HepG2 (cell line): ENCODE results near the gene ZNF684. TPM values are rescaled to one million over a fixed set of nuclear protein-coding genes. Genes with fewer than 3 reads are reported as not detected.

Experiments used
- ATAC-seq: fragments of 200-7000 bp; cut with Tn5 transposase; 3 replicates; pipeline ENCODE4 v1.9.1; 2020; ENCODE audit warnings: mild to moderate bottlenecking, moderate library complexity
- BruUV-seq: library from RNA; stranded (reverse); fragments of 400-500 nt; replicated peaks from 2 replicates; lab custom pipeline; 2021; lab: Mats Ljungman, UMichigan
- CTCF ChIA-PET: fragments of 300-600 bp; formaldehyde crosslinking; extraction: SDS; loops from one replicate; lab custom pipeline; 2021; ENCODE audit warnings: low total read pairs, inconsistent platforms, low intra/inter-chr PET ratio; lab: Yijun Ruan, JAX
- POLR2A ChIA-PET: fragments of 350-600 bp; sonication (Branson Sonifier 250); formaldehyde crosslinking; loops from one replicate; lab custom pipeline; 2020; ENCODE audit warnings: antibody characterized with exemption, inconsistent platforms; lab: Yijun Ruan, JAX
- DNase-seq: peaks from one replicate; pipeline ENCODE4 v3.0.0-alpha.2; 2015; ENCODE audit warnings: low spot score
- FAIRE-seq: peaks from 3 replicates; lab custom pipeline; 2011; peaks lifted over from hg19 to GRCh38; lab: Jason Lieb, UNC
- H2AFZ ChIP-seq: one replicate; pipeline ENCODE4 v1.6.1; 2011; ENCODE audit warnings: low read length, inconsistent platforms
- H3K27ac ChIP-seq: fragments of 300-600 bp; 3 replicates; pipeline ENCODE4 v1.8.0; 2011; ENCODE audit warnings: mixed run types, mild to moderate bottlenecking, mixed read lengths, low read length, inconsistent platforms; ENCODE audit not compliant: insufficient read depth; ENCODE audit errors: extremely low read length
- H3K27me3 ChIP-seq, 2 experiments: fragments of 200-600 bp in 1 of 2; 2 replicates in 1 of 2; 3 replicates in 1 of 2; pipeline versions ENCODE4 v1.6.0 to v1.8.0; 2011; ENCODE audit warnings: low read length in 2 of 2, mild to moderate bottlenecking in 2 of 2, moderate library complexity in 2 of 2, inconsistent platforms in 1 of 2; ENCODE audit not compliant: insufficient read depth in 2 of 2, control insufficient read depth in 1 of 2
- H3K36me3 ChIP-seq, 2 experiments: fragments of 200-600 bp in 1 of 2; replicated peaks in 1 of 2; 2 replicates in 1 of 2; 3 replicates in 1 of 2; pipeline versions ENCODE4 v1.5.1 to v1.8.0; 2011; ENCODE audit warnings: low read length in 2 of 2, inconsistent platforms in 1 of 2; ENCODE audit not compliant: insufficient read depth in 2 of 2, control insufficient read depth in 1 of 2
- H3K4me1 ChIP-seq: 2 replicates; pipeline ENCODE4 v1.5.1; 2012; ENCODE audit warnings: low read length, inconsistent platforms; ENCODE audit not compliant: insufficient read depth
- H3K4me2 ChIP-seq: 2 replicates; pipeline ENCODE4 v1.6.0; 2011; ENCODE audit warnings: low read depth, low read length, inconsistent platforms
- H3K4me3 ChIP-seq, 3 experiments: fragments of 200-600 bp in 1 of 3; sonication (generic), shearing (Covaris generic) in 1 of 3; replicated peaks in 1 of 3; 2 replicates each; pipeline ENCODE4 v1.5.1; 2011 to 2016; ENCODE audit warnings: low read length in 3 of 3, inconsistent platforms in 2 of 3, low read depth in 2 of 3, mild to moderate bottlenecking in 2 of 3, control low read depth in 1 of 3, mixed read lengths in 1 of 3; ENCODE audit not compliant: insufficient read depth in 1 of 3
- H3K79me2 ChIP-seq: one replicate; pipeline ENCODE4 v1.6.1; 2011; ENCODE audit warnings: low read length, inconsistent platforms; ENCODE audit not compliant: insufficient read depth
- H3K9ac ChIP-seq: 2 replicates; pipeline ENCODE4 v1.6.0; 2011; ENCODE audit warnings: mild to moderate bottlenecking, low read depth, low read length, inconsistent platforms; ENCODE audit not compliant: insufficient read depth
- H3K9me3 ChIP-seq: 2 replicates; pipeline ENCODE4 v1.5.1; 2012; ENCODE audit warnings: mild to moderate bottlenecking, low read length
- H4K20me1 ChIP-seq: 2 replicates; pipeline ENCODE4 v1.6.0; 2011; ENCODE audit warnings: inconsistent platforms, mild to moderate bottlenecking, low read length, moderate library complexity; ENCODE audit not compliant: insufficient read depth
- ELF4 ChIP-seq: sonication (generic); formaldehyde crosslinking; IDR thresholded peaks from 2 replicates; pipeline ENCODE4 v1.5.0; 2020; ENCODE audit warnings: missing genetic modification reagents, mild to moderate bottlenecking, moderate library complexity, borderline replicate concordance
- GFI1 ChIP-seq: sonication (generic); formaldehyde crosslinking; IDR thresholded peaks from 2 replicates; pipeline ENCODE4 v1.5.0; 2020; ENCODE audit warnings: missing genetic modification reagents, mild to moderate bottlenecking, borderline replicate concordance
- MAFF ChIP-seq: IDR thresholded peaks from 2 replicates; pipeline ENCODE4 v1.6.1; 2011; ENCODE audit warnings: low read depth, low read length, improper control_type of control experiment
- MED8 ChIP-seq: sonication (generic); formaldehyde crosslinking; IDR thresholded peaks from 2 replicates; pipeline ENCODE4 v1.8.1; 2023; ENCODE audit warnings: mild to moderate bottlenecking, missing genetic modification reagents; ENCODE audit not compliant: insufficient replicate concordance
- MEIS2 ChIP-seq: sonication (generic); formaldehyde crosslinking; IDR thresholded peaks from 2 replicates; pipeline ENCODE4 v1.9.0; 2021; ENCODE audit warnings: mild to moderate bottlenecking, missing genetic modification reagents
- NCOR1 ChIP-seq: fragments of 200-600 bp; sonication (generic); IDR thresholded peaks from 2 replicates; pipeline ENCODE4 v1.7.0; 2017; ENCODE audit warnings: antibody characterized with exemption, low read length, borderline replicate concordance
- NFE2L1 ChIP-seq: sonication (generic); formaldehyde crosslinking; IDR thresholded peaks from 2 replicates; pipeline ENCODE4 v1.4.0; 2020; ENCODE audit warnings: missing genetic modification reagents, mild to moderate bottlenecking, borderline replicate concordance
- NR2F6 ChIP-seq, 2 experiments: IDR thresholded peaks; 2 replicates each; pipeline ENCODE4 v1.6.1; 2016; ENCODE audit warnings: antibody characterized with exemption in 1 of 2, mild to moderate bottlenecking in 1 of 2
- RFXANK ChIP-seq: IDR thresholded peaks from 2 replicates; pipeline ENCODE4 v1.6.1; 2016
- RNF2 ChIP-seq: fragments of 450-650 bp; conservative IDR thresholded peaks from 2 replicates; pipeline ENCODE4 v1.6.1; 2016; ENCODE audit warnings: low read depth
- SNAI1 ChIP-seq: sonication (generic); formaldehyde crosslinking; IDR thresholded peaks from 2 replicates; pipeline ENCODE4 v1.5.0; 2020; ENCODE audit warnings: mild to moderate bottlenecking, missing genetic modification reagents, borderline replicate concordance
- ZFP36L1 ChIP-seq: sonication (generic); formaldehyde crosslinking; IDR thresholded peaks from 2 replicates; pipeline ENCODE4 v1.8.0; 2022; ENCODE audit warnings: mild to moderate bottlenecking, missing genetic modification reagents, moderate library complexity
- ZNF292 ChIP-seq: sonication (generic); formaldehyde crosslinking; IDR thresholded peaks from 2 replicates; pipeline ENCODE4 v1.8.1; 2022; ENCODE audit warnings: mild to moderate bottlenecking, low read depth, missing genetic modification reagents, borderline replicate concordance
- WGBS: methylation state at CpG from one replicate; pipeline ENCODE4 v1.1.6; 2017; ENCODE audit warnings: low lambda C conversion rate; 5-methylcytosine and 5-hydroxymethylcytosine counted together
- in situ Hi-C: cut with HindIII; loops from 2 replicates; pipeline ENCODE4 v1.10.0; 2017; ENCODE audit warnings: low pct_unique_long_range_greater_than_20kb; ENCODE audit not compliant: extremely low pct_ligation_motif_present
- intact Hi-C: fragments of 100-400 bp; cut with micrococcal nuclease; formaldehyde crosslinking; loops from one replicate; pipeline ENCODE4 v1.10.0; 2022; ENCODE audit not compliant: unreplicated experiment
- polyA plus RNA-seq, 8 experiments: library from polyadenylated mRNA; depleted of rRNA in 3 of 8; stranded (reverse) in 7 of 8; unstranded in 1 of 8; fragments of >200 nt; fragmentation: Illumina TruSeq in 4 of 8; extraction: Trizol in 4 of 8; gene quantifications; 2 replicates each; pipeline versions ENCODE4 v1.2.1 to v1.2.3, GENCODE V29; 2011 to 2016; ENCODE audit warnings: low read depth in 4 of 8, missing spikeins in 1 of 8, mixed read lengths in 1 of 8; ENCODE audit not compliant: insufficient read depth in 1 of 8
- total RNA-seq, 5 experiments: library from RNA; depleted of rRNA; stranded (reverse); fragments of >200 nt; fragmentation: Illumina TruSeq; extraction: Trizol; gene quantifications; 2 replicates each; pipeline ENCODE4 v1.2.3, GENCODE V29; 2016; ENCODE audit warnings: low read depth in 1 of 5
- TF ChIP-seq, protein P1 (sequence below): sonication (generic); formaldehyde crosslinking; conservative IDR thresholded peaks from 2 replicates; pipeline ENCODE4 v1.8.0; 2022; ENCODE audit warnings: low read depth, missing genetic modification reagents
- TF ChIP-seq, protein P2 (sequence below): sonication (generic); formaldehyde crosslinking; IDR thresholded peaks from 2 replicates; pipeline ENCODE4 v1.8.0; 2022; ENCODE audit warnings: mild to moderate bottlenecking, missing genetic modification reagents, borderline replicate concordance
- TF ChIP-seq, protein P3 (sequence below): IDR thresholded peaks from 2 replicates; pipeline ENCODE4 v1.6.1; 2016; ENCODE audit warnings: low read depth, control low read depth
- TF ChIP-seq, protein P4 (sequence below): sonication (generic); formaldehyde crosslinking; IDR thresholded peaks from 2 replicates; pipeline ENCODE4 v1.4.0; 2020; ENCODE audit warnings: missing genetic modification reagents, mild to moderate bottlenecking, borderline replicate concordance

ZNF684 gene
- total and polyA plus RNA-seq, 2 of the 13 experiments (the other 11 are each of a cell fraction or from before 2014, with no cell fraction given), result 6.5 to 15.2 TPM

DNA sequence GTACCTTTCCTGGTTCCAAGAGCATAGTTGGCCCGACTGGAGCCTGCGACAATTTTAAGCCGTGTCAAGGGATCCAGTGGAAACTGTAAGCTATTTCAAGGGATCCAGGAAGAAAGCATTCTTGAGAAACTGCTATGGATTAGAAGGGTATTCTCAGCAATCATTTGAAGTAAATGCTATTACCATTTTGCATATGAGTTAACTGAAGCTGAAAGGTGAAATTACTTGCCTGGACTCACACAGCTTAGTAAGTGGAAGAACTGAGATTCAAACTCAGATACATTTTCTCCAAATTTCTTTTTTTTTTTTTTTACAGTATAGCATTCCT is 589 bp downstream of the ZNF684 start:
- H3K4me1 ChIP-seq, result peaks cover 46% of the 10 kb centered on the region
- peak overlapping the region; percentile 82 for H3K27ac ChIP-seq
- peak overlapping the region; percentile 15 for H2AFZ ChIP-seq
- no peaks in the 10 kb centered on the region for H4K20me1 ChIP-seq
- H3K9ac ChIP-seq, result peak overlapping the region; percentile 83
- CTCF ChIA-PET, result no interaction called here
- no peak for DNase-seq
- no TSS peak for BruUV-seq
- H3K4me2 ChIP-seq, result peak overlapping the region; percentile 91
- H3K9me3 ChIP-seq, result no peaks in the 10 kb centered on the region
- WGBS, result 0% methylated on average over 3 of the region's 3 CpGs
- POLR2A ChIA-PET, result interaction anchor here (0.6 to 2.7 kb wide), 10 partner anchors 9 to 448 kb away, joined by 3 to 27 read pairs (median 4); partner anchors contain the start of genes CTPS1, EXO5, NFYC and ZFP69B
- H3K4me3 ChIP-seq, result peak overlapping the region; percentile 78 to 94 (median 85)
- intact Hi-C loops, result no loop called here
- peak; percentile 68 for FAIRE-seq
- ATAC-seq, result no peak
- peaks cover 13% of the 10 kb centered on the region for H3K79me2 ChIP-seq
- H3K27me3 ChIP-seq, result no peaks in the 10 kb centered on the region; a peak in 1 of 5 replicates
- in situ Hi-C loops, result no loop called here
- no peaks in the 10 kb centered on the region for H3K36me3 ChIP-seq
- TF ChIP-seq NCOR1 (0 out of 2 replicates have a peak, but pooled peaks have one; percentile 18), SNAI1 (CRISPR knock-in tag) (peak; percentile 88; the same call in 1 of the 2 replicates), GFI1 (CRISPR knock-in tag) (no peak), ZNF292 (0 out of 2 replicates have a peak, but pooled peaks have one; percentile 4), NFE2L1 (CRISPR knock-in tag) (no peak), NR2F6 (IDR thresholded peaks at IDR 0.05) (0 out of 2 replicates have a peak, but pooled peaks have one; percentile 63), NR2F6 (CRISPR knock-in tag; IDR thresholded peaks at IDR 0.05) (no peak), ZFP36L1 (CRISPR knock-in tag) (0 out of 2 replicates have a peak, but pooled peaks have one; percentile 18), RFXANK (CRISPR knock-in tag) (0 out of 2 replicates have a peak, but pooled peaks have one; percentile 1), ELF4 (0 out of 2 replicates have a peak, but pooled peaks have one; percentile 1), MED8 (CRISPR knock-in tag) (peak; percentile 3), MAFF (no peak), MEIS2 (CRISPR knock-in tag) (no peak), RNF2 (no peak)
- TF ChIP-seq, protein P1, sequence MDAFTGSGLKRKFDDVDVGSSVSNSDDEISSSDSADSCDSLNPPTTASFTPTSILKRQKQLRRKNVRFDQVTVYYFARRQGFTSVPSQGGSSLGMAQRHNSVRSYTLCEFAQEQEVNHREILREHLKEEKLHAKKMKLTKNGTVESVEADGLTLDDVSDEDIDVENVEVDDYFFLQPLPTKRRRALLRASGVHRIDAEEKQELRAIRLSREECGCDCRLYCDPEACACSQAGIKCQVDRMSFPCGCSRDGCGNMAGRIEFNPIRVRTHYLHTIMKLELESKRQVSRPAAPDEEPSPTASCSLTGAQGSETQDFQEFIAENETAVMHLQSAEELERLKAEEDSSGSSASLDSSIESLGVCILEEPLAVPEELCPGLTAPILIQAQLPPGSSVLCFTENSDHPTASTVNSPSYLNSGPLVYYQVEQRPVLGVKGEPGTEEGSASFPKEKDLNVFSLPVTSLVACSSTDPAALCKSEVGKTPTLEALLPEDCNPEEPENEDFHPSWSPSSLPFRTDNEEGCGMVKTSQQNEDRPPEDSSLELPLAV (CRISPR knock-in tag), result no peak
- TF ChIP-seq, protein P2, sequence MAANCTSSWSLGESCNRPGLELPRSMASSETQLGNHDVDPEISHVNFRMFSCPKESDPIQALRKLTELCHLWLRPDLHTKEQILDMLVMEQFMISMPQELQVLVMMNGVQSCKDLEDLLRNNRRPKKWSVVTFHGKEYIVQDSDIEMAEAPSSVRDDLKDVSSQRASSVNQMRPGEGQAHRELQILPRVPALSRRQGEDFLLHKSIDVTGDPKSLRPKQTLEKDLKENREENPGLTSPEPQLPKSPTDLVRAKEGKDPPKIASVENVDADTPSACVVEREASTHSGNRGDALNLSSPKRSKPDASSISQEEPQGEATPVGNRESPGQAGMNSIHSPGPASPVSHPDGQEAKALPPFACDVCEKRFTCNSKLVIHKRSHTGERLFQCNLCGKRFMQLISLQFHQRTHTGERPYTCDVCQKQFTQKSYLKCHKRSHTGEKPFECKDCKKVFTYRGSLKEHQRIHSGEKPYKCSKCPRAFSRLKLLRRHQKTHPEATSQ, result 0 out of 2 replicates have a peak, but pooled peaks have one; percentile 1
- TF ChIP-seq, protein P3, sequence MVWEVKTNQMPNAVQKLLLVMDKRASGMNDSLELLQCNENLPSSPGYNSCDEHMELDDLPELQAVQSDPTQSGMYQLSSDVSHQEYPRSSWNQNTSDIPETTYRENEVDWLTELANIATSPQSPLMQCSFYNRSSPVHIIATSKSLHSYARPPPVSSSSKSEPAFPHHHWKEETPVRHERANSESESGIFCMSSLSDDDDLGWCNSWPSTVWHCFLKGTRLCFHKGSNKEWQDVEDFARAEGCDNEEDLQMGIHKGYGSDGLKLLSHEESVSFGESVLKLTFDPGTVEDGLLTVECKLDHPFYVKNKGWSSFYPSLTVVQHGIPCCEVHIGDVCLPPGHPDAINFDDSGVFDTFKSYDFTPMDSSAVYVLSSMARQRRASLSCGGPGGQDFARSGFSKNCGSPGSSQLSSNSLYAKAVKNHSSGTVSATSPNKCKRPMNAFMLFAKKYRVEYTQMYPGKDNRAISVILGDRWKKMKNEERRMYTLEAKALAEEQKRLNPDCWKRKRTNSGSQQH (CRISPR knock-in tag), result 0 out of 2 replicates have a peak, but pooled peaks have one; percentile 6
- TF ChIP-seq, protein P4, sequence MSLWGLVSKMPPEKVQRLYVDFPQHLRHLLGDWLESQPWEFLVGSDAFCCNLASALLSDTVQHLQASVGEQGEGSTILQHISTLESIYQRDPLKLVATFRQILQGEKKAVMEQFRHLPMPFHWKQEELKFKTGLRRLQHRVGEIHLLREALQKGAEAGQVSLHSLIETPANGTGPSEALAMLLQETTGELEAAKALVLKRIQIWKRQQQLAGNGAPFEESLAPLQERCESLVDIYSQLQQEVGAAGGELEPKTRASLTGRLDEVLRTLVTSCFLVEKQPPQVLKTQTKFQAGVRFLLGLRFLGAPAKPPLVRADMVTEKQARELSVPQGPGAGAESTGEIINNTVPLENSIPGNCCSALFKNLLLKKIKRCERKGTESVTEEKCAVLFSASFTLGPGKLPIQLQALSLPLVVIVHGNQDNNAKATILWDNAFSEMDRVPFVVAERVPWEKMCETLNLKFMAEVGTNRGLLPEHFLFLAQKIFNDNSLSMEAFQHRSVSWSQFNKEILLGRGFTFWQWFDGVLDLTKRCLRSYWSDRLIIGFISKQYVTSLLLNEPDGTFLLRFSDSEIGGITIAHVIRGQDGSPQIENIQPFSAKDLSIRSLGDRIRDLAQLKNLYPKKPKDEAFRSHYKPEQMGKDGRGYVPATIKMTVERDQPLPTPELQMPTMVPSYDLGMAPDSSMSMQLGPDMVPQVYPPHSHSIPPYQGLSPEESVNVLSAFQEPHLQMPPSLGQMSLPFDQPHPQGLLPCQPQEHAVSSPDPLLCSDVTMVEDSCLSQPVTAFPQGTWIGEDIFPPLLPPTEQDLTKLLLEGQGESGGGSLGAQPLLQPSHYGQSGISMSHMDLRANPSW, result no peak
